Liver (tissue), 9 donors: ENCODE results near the gene GM2A. TPM values are rescaled to one million over a fixed set of nuclear protein-coding genes. Genes with fewer than 3 reads are reported as not detected.

Source experiments
- DNase-seq: peaks from one replicate; pipeline ENCODE4 v3.0.0-alpha.2; 2017; ENCODE audit warnings: low spot score
- H3K27ac ChIP-seq, 2 donors: one replicate each; pipeline ENCODE4 v1.7.0; 2013; ENCODE audit warnings: inconsistent platforms in 2 of 2, low read length in 2 of 2, control low read depth in 1 of 2, low read depth in 1 of 2, mild to moderate bottlenecking in 1 of 2
- H3K27me3 ChIP-seq, 4 donors: one replicate each; pipeline versions ENCODE4 v1.6.1 to v1.7.0; 2013; ENCODE audit warnings: low read length in 3 of 4, inconsistent platforms in 1 of 4, mild to moderate bottlenecking in 1 of 4, moderate library complexity in 1 of 4; ENCODE audit not compliant: control insufficient read depth in 4 of 4, insufficient read depth in 4 of 4
- H3K36me3 ChIP-seq, 4 donors: one replicate each; pipeline versions ENCODE4 v1.6.1 to v1.7.0; 2013; ENCODE audit warnings: low read length in 3 of 4, mild to moderate bottlenecking in 3 of 4, low read depth in 1 of 4, moderate library complexity in 1 of 4; ENCODE audit not compliant: control insufficient read depth in 4 of 4, insufficient read depth in 3 of 4
- H3K4me1 ChIP-seq, 4 donors: one replicate each; pipeline versions ENCODE4 v1.6.1 to v1.7.0; 2013; ENCODE audit warnings: low read length in 3 of 4, mild to moderate bottlenecking in 3 of 4, moderate library complexity in 1 of 4; ENCODE audit not compliant: control insufficient read depth in 4 of 4, insufficient read depth in 4 of 4
- H3K4me3 ChIP-seq, 3 donors: one replicate each; pipeline versions ENCODE4 v1.6.1 to v1.7.0; 2013; ENCODE audit warnings: low read length in 3 of 3, control low read depth in 1 of 3, low read depth in 1 of 3, mild to moderate bottlenecking in 1 of 3
- H3K9ac ChIP-seq, 2 donors: one replicate each; pipeline ENCODE4 v1.7.0; 2013; ENCODE audit warnings: low read length in 2 of 2, mild to moderate bottlenecking in 2 of 2, moderate library complexity in 2 of 2, control low read depth in 1 of 2, low read depth in 1 of 2
- H3K9me3 ChIP-seq, 4 donors: one replicate each; pipeline versions ENCODE4 v1.6.1 to v1.7.0; 2013; ENCODE audit warnings: low read length in 3 of 4; ENCODE audit not compliant: control insufficient read depth in 4 of 4
- ATF3 ChIP-seq: IDR thresholded peaks from 2 replicates; pipeline ENCODE4 v1.6.1; 2016; ENCODE audit warnings: antibody characterized with exemption
- CTCF ChIP-seq: fragments of 150-350 bp; IDR thresholded peaks from 2 replicates; pipeline ENCODE4 v1.5.1; 2017; ENCODE audit warnings: improper control_type of control experiment, low read depth, low read length; ENCODE audit not compliant: missing input control
- FOXA1 ChIP-seq: IDR thresholded peaks from 2 replicates; pipeline ENCODE4 v1.6.1; 2016; ENCODE audit warnings: antibody characterized with exemption
- GABPA ChIP-seq, 2 donors: IDR thresholded peaks in 1 of 2; conservative IDR thresholded peaks in 1 of 2; 2 replicates each; pipeline ENCODE4 v1.6.1; 2016; ENCODE audit warnings: antibody characterized with exemption in 2 of 2, mild to moderate bottlenecking in 1 of 2, moderate library complexity in 1 of 2
- HNF4G ChIP-seq: IDR thresholded peaks from 2 replicates; pipeline ENCODE4 v1.6.1; 2016; ENCODE audit warnings: antibody characterized with exemption
- JUND ChIP-seq, 2 donors: IDR thresholded peaks; 2 replicates each; pipeline ENCODE4 v1.6.1; 2016; ENCODE audit warnings: antibody characterized with exemption in 2 of 2
- MAX ChIP-seq: IDR thresholded peaks from 2 replicates; pipeline ENCODE4 v1.6.1; 2016; ENCODE audit warnings: antibody characterized with exemption
- NR2F2 ChIP-seq: IDR thresholded peaks from 2 replicates; pipeline ENCODE4 v1.6.1; 2016; ENCODE audit warnings: antibody characterized with exemption
- RAD21 ChIP-seq, 2 donors: IDR thresholded peaks; 2 replicates each; pipeline ENCODE4 v1.6.1; 2016; ENCODE audit warnings: antibody characterized with exemption in 2 of 2, mild to moderate bottlenecking in 2 of 2
- REST ChIP-seq: IDR thresholded peaks from 2 replicates; pipeline ENCODE4 v1.6.1; 2016; ENCODE audit warnings: antibody characterized with exemption, mild to moderate bottlenecking
- RXRA ChIP-seq, 2 donors: IDR thresholded peaks; 2 replicates each; pipeline ENCODE4 v1.6.1; 2017 to 2018; ENCODE audit warnings: antibody characterized with exemption in 2 of 2, mild to moderate bottlenecking in 1 of 2
- SP1 ChIP-seq: IDR thresholded peaks from 2 replicates; pipeline ENCODE4 v1.6.1; 2018; ENCODE audit warnings: antibody characterized with exemption, mild to moderate bottlenecking
- YY1 ChIP-seq: IDR thresholded peaks from 2 replicates; pipeline ENCODE4 v1.6.1; 2016; ENCODE audit warnings: antibody characterized with exemption, mild to moderate bottlenecking
- ZBTB33 ChIP-seq: IDR thresholded peaks from 2 replicates; pipeline ENCODE4 v1.6.1; 2016; ENCODE audit warnings: antibody characterized with exemption
- WGBS: extraction: QIAGEN DNeasy Blood & Tissue Kit; methylation state at CpG from one replicate; pipeline ENCODE4 v1.1.7; 2013; 5-methylcytosine and 5-hydroxymethylcytosine counted together
- polyA plus RNA-seq, 2 donors: library from polyadenylated mRNA; stranded (reverse) in 1 of 2; unstranded in 1 of 2; fragments of 200-250 nt in 1 of 2; fragments of >200 nt in 1 of 2; fragmentation: Nextera tagmentation in 1 of 2; extraction: Ambion mirVana in 1 of 2; gene quantifications; one replicate each; pipeline versions ENCODE4 v1.2.1 to v1.2.3, GENCODE V29; 2013 to 2015
- total RNA-seq, 2 donors: library from RNA; depleted of rRNA; stranded (reverse); fragments of >200 nt; gene quantifications; one replicate each; pipeline ENCODE4 v1.2.3, GENCODE V29; 2014
- donor health status: healthy.
- donor health status: healthy.
- donor health status: healthy.
- donor health status: healthy.
- donor health status: healthy.

Gene GM2A
- total and polyA plus RNA-seq, 4 donors = 4.1 to 14.5 (median 10.6) TPM

GRCh38 chr5:151285683-151286082, 32.7 kb downstream of the GM2A start (continued):
- TF ChIP-seq CTCF (no peak), SP1 (no peak), ZBTB33 (no peak)

- DNase-seq = no peak
- TF ChIP-seq FOXA1 (no peak), NR2F2 (no peak), RAD21 (IDR thresholded peaks at IDR 0.05) (no peak), MAX (no peak), ZBTB33 (no peak), HNF4G (no peak), JUND (IDR thresholded peaks at IDR 0.05) (no peak), ATF3 (no peak), GABPA (IDR thresholded peaks at IDR 0.05 in 1 of 2, conservative IDR thresholded peaks at IDR 0.05 in 1 of 2) (no peak), REST (no peak), RXRA (IDR thresholded peaks at IDR 0.05) (no peak), YY1 (no peak), SP1 (no peak)
- H3K9me3 ChIP-seq = no peaks in the 10 kb centered on the region
- H3K27ac ChIP-seq = no peak overlapping the region
- H3K36me3 ChIP-seq = no peaks in the 10 kb centered on the region
- 87% methylated on average over 1 of the region's 1 CpG for WGBS
- no peak overlapping the region for H3K4me3 ChIP-seq
- no peaks in the 10 kb centered on the region for H3K27me3 ChIP-seq
- H3K9ac ChIP-seq = no peak overlapping the region
- H3K4me1 ChIP-seq = no peaks in the 10 kb centered on the region
Observed at GRCh38 chr5:151286246-151286645, 33.3 kb downstream of the GM2A start.
